GM23338 (cell line): Measurements from ENCODE around the gene LMF1. TPM values are rescaled to one million over a fixed set of nuclear protein-coding genes. Genes with fewer than 3 reads are reported as not detected.

Source experiments
- ATAC-seq: fragments of 200-7000 bp; cut with Tn5 transposase; 3 replicates; pipeline ENCODE4 v1.9.1; 2020
- DNase-seq: peaks from one replicate; pipeline ENCODE4 v3.0.0-alpha.2; 2015; ENCODE audit warnings: low spot score
- H2AFZ ChIP-seq: fragments of 200-600 bp; sonication (generic); 2 replicates; pipeline ENCODE4 v1.8.0; 2016; ENCODE audit warnings: antibody characterized with exemption, mild to moderate bottlenecking, moderate library complexity
- H3F3A ChIP-seq: fragments of 200-600 bp; sonication (generic); replicated peaks from 2 replicates; pipeline ENCODE4 v1.8.0; 2017; ENCODE audit warnings: antibody characterized with exemption, mixed run types, low read depth
- H3K27ac ChIP-seq: fragments of 200-600 bp; sonication (generic); 2 replicates; pipeline ENCODE4 v1.6.1; 2016; ENCODE audit warnings: low read depth
- H3K27me3 ChIP-seq: fragments of 200-600 bp; sonication (generic); 2 replicates; pipeline ENCODE4 v1.8.0; 2016; ENCODE audit warnings: mild to moderate bottlenecking, mixed run types, moderate library complexity; ENCODE audit not compliant: insufficient read depth
- H3K36me3 ChIP-seq: fragments of 200-600 bp; sonication (generic); 2 replicates; pipeline ENCODE4 v1.8.0; 2016; ENCODE audit warnings: mild to moderate bottlenecking; ENCODE audit not compliant: insufficient read depth
- H3K4me1 ChIP-seq: fragments of 200-600 bp; sonication (generic); 2 replicates; pipeline ENCODE4 v1.8.0; 2016; ENCODE audit warnings: mild to moderate bottlenecking, moderate library complexity; ENCODE audit not compliant: insufficient read depth
- H3K4me2 ChIP-seq: fragments of 200-600 bp; sonication (generic); 2 replicates; pipeline ENCODE4 v1.7.1; 2017; ENCODE audit warnings: mixed run types
- H3K4me3 ChIP-seq: fragments of 200-600 bp; sonication (generic); 2 replicates; pipeline ENCODE4 v1.6.1; 2016; ENCODE audit warnings: mixed run types
- H3K79me2 ChIP-seq: fragments of 200-600 bp; sonication (generic); replicated peaks from 2 replicates; pipeline ENCODE4 v1.8.0; 2017; ENCODE audit warnings: mild to moderate bottlenecking; ENCODE audit not compliant: insufficient read depth
- H3K9me2 ChIP-seq: fragments of 200-600 bp; sonication (generic); 2 replicates; pipeline ENCODE4 v1.8.0; 2017; ENCODE audit not compliant: insufficient read depth
- H4K20me1 ChIP-seq: fragments of 200-600 bp; sonication (generic); replicated peaks from 2 replicates; pipeline ENCODE4 v1.8.0; 2017; ENCODE audit warnings: mild to moderate bottlenecking; ENCODE audit not compliant: insufficient read depth
- H3K27ac Mint-ChIP-seq: 2 replicates; pipeline ENCODE4 v1.8.0; 2020; ENCODE audit warnings: inconsistent platforms, mild to moderate bottlenecking, moderate library complexity, mixed read lengths
- H3K27me3 Mint-ChIP-seq: 3 replicates; pipeline ENCODE4 v1.8.0; 2022; ENCODE audit warnings: low read depth, mild to moderate bottlenecking, moderate library complexity, mixed read lengths, inconsistent platforms; ENCODE audit not compliant: insufficient read depth, poor library complexity
- H3K36me3 Mint-ChIP-seq: 3 replicates; pipeline ENCODE4 v1.8.0; 2021; ENCODE audit warnings: low read depth, mild to moderate bottlenecking, inconsistent platforms, moderate library complexity, mixed read lengths
- H3K4me1 Mint-ChIP-seq: 3 replicates; pipeline ENCODE4 v1.8.0; 2020; ENCODE audit warnings: mild to moderate bottlenecking, inconsistent platforms, mixed read lengths
- H3K4me3 Mint-ChIP-seq: 3 replicates; pipeline ENCODE4 v1.8.0; 2021; ENCODE audit warnings: moderate library complexity, mild to moderate bottlenecking, inconsistent platforms, mixed read lengths
- H3K9me3 Mint-ChIP-seq: 3 replicates; pipeline ENCODE4 v1.8.0; 2020; ENCODE audit warnings: moderate library complexity, mild to moderate bottlenecking, inconsistent platforms, mixed read lengths
- CREB1 ChIP-seq: fragments of 250-450 bp; sonication (Bioruptor Pico); IDR thresholded peaks from 2 replicates; pipeline ENCODE4 v1.5.0; 2020; ENCODE audit warnings: low read depth, mild to moderate bottlenecking, moderate library complexity
- CTCF ChIP-seq, 2 experiments: fragments of 200-600 bp in 1 of 2; sonication (generic) in 1 of 2; conservative IDR thresholded peaks; 2 replicates each; pipeline versions ENCODE4 v1.5.1 to v1.6.1; 2016 to 2017; ENCODE audit warnings: antibody characterized with exemption in 2 of 2, low read depth in 2 of 2, mild to moderate bottlenecking in 2 of 2, moderate library complexity in 1 of 2
- ETS1 ChIP-seq: IDR thresholded peaks from 2 replicates; pipeline ENCODE4 v1.6.1; 2016; ENCODE audit warnings: antibody characterized with exemption
- EZH2 ChIP-seq: fragments of 200-600 bp; sonication (generic); IDR thresholded peaks from one replicate; pipeline ENCODE4 v1.8.0; 2017; ENCODE audit warnings: antibody characterized with exemption, mild to moderate bottlenecking, low read depth; ENCODE audit not compliant: unreplicated experiment
- EZH2phosphoT487 ChIP-seq: fragments of 200-600 bp; sonication (generic); IDR thresholded peaks from one replicate; pipeline ENCODE4 v1.8.1; 2018; ENCODE audit warnings: antibody characterized with exemption; ENCODE audit not compliant: unreplicated experiment
- JUNB ChIP-seq: IDR thresholded peaks from one replicate; pipeline ENCODE4 v1.6.1; 2016; ENCODE audit warnings: antibody characterized with exemption; ENCODE audit not compliant: unreplicated experiment
- NANOG ChIP-seq: IDR thresholded peaks from 2 replicates; pipeline ENCODE4 v1.6.1; 2016; ENCODE audit warnings: antibody characterized with exemption, borderline replicate concordance
- POLR2AphosphoS5 ChIP-seq: IDR thresholded peaks from 2 replicates; pipeline ENCODE4 v1.6.1; 2016; ENCODE audit warnings: antibody characterized with exemption, low read depth
- REST ChIP-seq: IDR thresholded peaks from one replicate; pipeline ENCODE4 v1.6.1; 2018; ENCODE audit warnings: antibody characterized with exemption; ENCODE audit not compliant: unreplicated experiment
- STAT1 ChIP-seq: IDR thresholded peaks from one replicate; pipeline ENCODE4 v1.6.1; 2016; ENCODE audit warnings: antibody characterized with exemption; ENCODE audit not compliant: unreplicated experiment
- ZNF114 ChIP-seq: fragments of 250-450 bp; sonication (Bioruptor Pico); IDR thresholded peaks from 2 replicates; pipeline ENCODE4 v1.5.0; 2020; ENCODE audit warnings: mild to moderate bottlenecking, moderate library complexity
- ZNF331 ChIP-seq: fragments of 250-450 bp; sonication (Bioruptor Pico); IDR thresholded peaks from 2 replicates; pipeline ENCODE4 v1.5.0; 2020; ENCODE audit warnings: low read depth, mild to moderate bottlenecking, moderate library complexity
- ZNF462 ChIP-seq: fragments of 250-450 bp; sonication (Bioruptor Pico); IDR thresholded peaks from 2 replicates; pipeline ENCODE4 v1.5.0; 2020; ENCODE audit warnings: mild to moderate bottlenecking, moderate library complexity
- polyA plus RNA-seq: library from polyadenylated mRNA; unstranded; fragments of >200 nt; fragmentation: Nextera tagmentation; extraction: Ambion mirVana; gene quantifications from 2 replicates; pipeline ENCODE4 v1.2.1, GENCODE V29; 2016
- total RNA-seq: library from RNA; depleted of rRNA; stranded (reverse); fragments of >200 nt; shearing (Covaris generic); gene quantifications from 2 replicates; pipeline ENCODE4 v1.2.3, GENCODE V29; 2014

Gene LMF1
- total and polyA plus RNA-seq, 2 experiments from 2014 or later: 4.2 to 10.1 TPM

- Histone ChIP-seq H3K4me1 (no peaks in the 10 kb centered on the region), H3K4me2 (no peak overlapping the region), H3K27me3 (no peaks in the 10 kb centered on the region), H3K27ac (no peak overlapping the region), H3K9me2 (no peaks in the 10 kb centered on the region), H3K4me3 (no peak overlapping the region), H4K20me1 (no peaks in the 10 kb centered on the region), H3K36me3 (no peaks in the 10 kb centered on the region), H3F3A (no peaks in the 10 kb centered on the region), H3K79me2 (no peaks in the 10 kb centered on the region), H2AFZ (no peak overlapping the region)
- H3K4me3 Mint-ChIP-seq: no peak overlapping the region
- DNase-seq: no peak
- no peaks in the 10 kb centered on the region; the same call in 2 of the 3 replicates for H3K9me3 Mint-ChIP-seq
- ATAC-seq: no peak
- H3K27me3 Mint-ChIP-seq: peaks cover 7% of the 10 kb centered on the region
- no peaks in the 10 kb centered on the region; the same call in 2 of the 3 replicates for H3K36me3 Mint-ChIP-seq
- H3K4me1 Mint-ChIP-seq: peaks cover 5% of the 10 kb centered on the region; the same call in 1 of the 3 replicates
- TF ChIP-seq NANOG (no peak), EZH2phosphoT487 (no peak), ETS1 (no peak), ZNF331 (CRISPR knock-in tag) (no peak), REST (no peak), STAT1 (no peak), CREB1 (no peak), JUNB (no peak), ZNF114 (no peak), CTCF (conservative IDR thresholded peaks at IDR 0.05; ENCODE audit: low read depth in 2 of 2) (no peak), ZNF462 (CRISPR knock-in tag) (no peak), POLR2AphosphoS5 (no peak), EZH2 (no peak)
- H3K27ac Mint-ChIP-seq: no peak overlapping the region
Measured at GRCh38 chr16:897701-898100, 73.1 kb downstream of the LMF1 start.
